HL-60 (cell line): ENCODE measurements around the gene TMEM132D.

Source experiments
- GABPA ChIP-seq: IDR thresholded peaks from 2 replicates; pipeline ENCODE4 v1.6.1; 2012; ENCODE audit warnings: low read depth
- POLR2AphosphoS5 ChIP-seq: IDR thresholded peaks from 2 replicates; pipeline ENCODE4 v1.6.1; 2012; ENCODE audit warnings: low read depth
- SPI1 ChIP-seq: IDR thresholded peaks from 2 replicates; pipeline ENCODE4 v1.6.1; 2012; ENCODE audit warnings: low read depth, mild to moderate bottlenecking, borderline replicate concordance
- TF ChIP-seq, protein P1 (sequence below): IDR thresholded peaks from one replicate; pipeline ENCODE4 v1.5.1; 2011; ENCODE audit warnings: low read length, control low read depth, inconsistent platforms; ENCODE audit not compliant: insufficient read depth
- TF ChIP-seq, protein P2 (sequence below): IDR thresholded peaks from 2 replicates; pipeline ENCODE4 v1.6.1; 2012; ENCODE audit warnings: low read depth; ENCODE audit not compliant: insufficient replicate concordance

DNA sequence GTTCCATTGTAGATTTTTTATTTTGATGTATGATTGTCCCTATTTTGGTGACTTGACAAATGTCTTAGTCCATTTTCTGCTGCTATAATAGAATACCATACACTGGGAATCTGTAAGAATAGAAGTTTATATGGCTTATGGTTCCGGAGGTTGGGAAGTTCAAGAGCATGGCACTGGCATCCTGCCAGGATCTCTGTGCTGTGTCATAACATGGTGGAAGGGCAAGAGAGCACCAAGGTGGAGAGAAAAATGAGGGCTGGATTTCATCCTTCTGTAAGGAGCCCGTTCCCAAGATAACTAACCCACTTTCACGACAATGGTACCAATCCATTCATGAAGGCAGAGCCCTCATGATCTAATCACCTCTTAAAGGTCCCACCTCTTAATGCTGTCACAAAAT is 176.7 kb downstream of the TMEM132D start:
- TF ChIP-seq, protein P1, sequence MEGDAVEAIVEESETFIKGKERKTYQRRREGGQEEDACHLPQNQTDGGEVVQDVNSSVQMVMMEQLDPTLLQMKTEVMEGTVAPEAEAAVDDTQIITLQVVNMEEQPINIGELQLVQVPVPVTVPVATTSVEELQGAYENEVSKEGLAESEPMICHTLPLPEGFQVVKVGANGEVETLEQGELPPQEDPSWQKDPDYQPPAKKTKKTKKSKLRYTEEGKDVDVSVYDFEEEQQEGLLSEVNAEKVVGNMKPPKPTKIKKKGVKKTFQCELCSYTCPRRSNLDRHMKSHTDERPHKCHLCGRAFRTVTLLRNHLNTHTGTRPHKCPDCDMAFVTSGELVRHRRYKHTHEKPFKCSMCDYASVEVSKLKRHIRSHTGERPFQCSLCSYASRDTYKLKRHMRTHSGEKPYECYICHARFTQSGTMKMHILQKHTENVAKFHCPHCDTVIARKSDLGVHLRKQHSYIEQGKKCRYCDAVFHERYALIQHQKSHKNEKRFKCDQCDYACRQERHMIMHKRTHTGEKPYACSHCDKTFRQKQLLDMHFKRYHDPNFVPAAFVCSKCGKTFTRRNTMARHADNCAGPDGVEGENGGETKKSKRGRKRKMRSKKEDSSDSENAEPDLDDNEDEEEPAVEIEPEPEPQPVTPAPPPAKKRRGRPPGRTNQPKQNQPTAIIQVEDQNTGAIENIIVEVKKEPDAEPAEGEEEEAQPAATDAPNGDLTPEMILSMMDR, result no peak
- TF ChIP-seq GABPA, result no peak
- TF ChIP-seq, protein P2, sequence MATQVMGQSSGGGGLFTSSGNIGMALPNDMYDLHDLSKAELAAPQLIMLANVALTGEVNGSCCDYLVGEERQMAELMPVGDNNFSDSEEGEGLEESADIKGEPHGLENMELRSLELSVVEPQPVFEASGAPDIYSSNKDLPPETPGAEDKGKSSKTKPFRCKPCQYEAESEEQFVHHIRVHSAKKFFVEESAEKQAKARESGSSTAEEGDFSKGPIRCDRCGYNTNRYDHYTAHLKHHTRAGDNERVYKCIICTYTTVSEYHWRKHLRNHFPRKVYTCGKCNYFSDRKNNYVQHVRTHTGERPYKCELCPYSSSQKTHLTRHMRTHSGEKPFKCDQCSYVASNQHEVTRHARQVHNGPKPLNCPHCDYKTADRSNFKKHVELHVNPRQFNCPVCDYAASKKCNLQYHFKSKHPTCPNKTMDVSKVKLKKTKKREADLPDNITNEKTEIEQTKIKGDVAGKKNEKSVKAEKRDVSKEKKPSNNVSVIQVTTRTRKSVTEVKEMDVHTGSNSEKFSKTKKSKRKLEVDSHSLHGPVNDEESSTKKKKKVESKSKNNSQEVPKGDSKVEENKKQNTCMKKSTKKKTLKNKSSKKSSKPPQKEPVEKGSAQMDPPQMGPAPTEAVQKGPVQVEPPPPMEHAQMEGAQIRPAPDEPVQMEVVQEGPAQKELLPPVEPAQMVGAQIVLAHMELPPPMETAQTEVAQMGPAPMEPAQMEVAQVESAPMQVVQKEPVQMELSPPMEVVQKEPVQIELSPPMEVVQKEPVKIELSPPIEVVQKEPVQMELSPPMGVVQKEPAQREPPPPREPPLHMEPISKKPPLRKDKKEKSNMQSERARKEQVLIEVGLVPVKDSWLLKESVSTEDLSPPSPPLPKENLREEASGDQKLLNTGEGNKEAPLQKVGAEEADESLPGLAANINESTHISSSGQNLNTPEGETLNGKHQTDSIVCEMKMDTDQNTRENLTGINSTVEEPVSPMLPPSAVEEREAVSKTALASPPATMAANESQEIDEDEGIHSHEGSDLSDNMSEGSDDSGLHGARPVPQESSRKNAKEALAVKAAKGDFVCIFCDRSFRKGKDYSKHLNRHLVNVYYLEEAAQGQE, result no peak
- TF ChIP-seq SPI1, result no peak
- TF ChIP-seq POLR2AphosphoS5, result no peak
